Stimulated activated CD4-positive, alpha-beta T cell treated with anti-CD3 and anti-CD28 coated beads, Interleukin-2, amount 100 ng/mL, for 48 hours (primary cell): ENCODE data around the gene VTI1A.
A peak's percentile ranks its signal among the peaks of the same experiment; 100 is the strongest.
"Not testable (repeated sequence)": the region's sequence is repeated elsewhere in the genome, so short reads cannot be mapped to it uniquely, and the experiment has no call there.

ENCODE experiments used
- DNase-seq, 2 donors: peaks; one replicate each; pipeline ENCODE4 v3.0.0-alpha.2; 2020

Gene VTI1A

GRCh38 chr10:112446855-112447619 lies at the start of gene VTI1A, which contains the start of gene ZDHHC6:
TSS of gene VTI1A (plus strand) at chr10:112447215. CDS start at chr10:112447374, 159 bp downstream.
TSS of gene ZDHHC6 (minus strand) at chr10:112446914. CDS start at chr10:112445436, 1,478 bp downstream.
- DNase-seq, result peak; percentile 76 to 77

GRCh38 chr10:112397592-112397991 lies 49.4 kb upstream of the VTI1A start:
- DNase-seq, result no peak

GRCh38 chr10:112402917-112403316 lies 44.1 kb upstream of the VTI1A start:
- no peak for DNase-seq

GRCh38 chr10:112404617-112405016 lies 42.4 kb upstream of the VTI1A start:
- DNase-seq, result no peak

- not testable (repeated sequence) for DNase-seq
Measured at GRCh38 chr10:112406806-112407205, 40.2 kb upstream of the VTI1A start.

- DNase-seq, result no peak
Measured at GRCh38 chr10:112407696-112408095, 39.3 kb upstream of the VTI1A start.

- no peak for DNase-seq
Measured at GRCh38 chr10:112409299-112409698, 37.7 kb upstream of the VTI1A start.

- no peak for DNase-seq
Measured at GRCh38 chr10:112409755-112410154, 37.3 kb upstream of the VTI1A start.

GRCh38 chr10:112412696-112413095 lies 34.3 kb upstream of the VTI1A start:
- no peak for DNase-seq

GRCh38 chr10:112421731-112422130 lies 25.3 kb upstream of the VTI1A start:
- DNase-seq, result no peak

GRCh38 chr10:112424651-112425050 lies 22.4 kb upstream of the VTI1A start:
- no peak for DNase-seq

- DNase-seq, result no peak
Measured at GRCh38 chr10:112426111-112426510, 20.9 kb upstream of the VTI1A start.

- DNase-seq, result no peak
Measured at GRCh38 chr10:112429147-112429546, 17.9 kb upstream of the VTI1A start.

GRCh38 chr10:112429654-112430230 lies 17.3 kb upstream of the VTI1A start:
- DNase-seq, result no peak

- DNase-seq, result no peak
Measured at GRCh38 chr10:112433136-112433535, 13.9 kb upstream of the VTI1A start.

GRCh38 chr10:112434988-112435619 lies 11.9 kb upstream of the VTI1A start:
- no peak for DNase-seq

- no peak for DNase-seq
Measured at GRCh38 chr10:112438356-112438755, 8.7 kb upstream of the VTI1A start.

- DNase-seq, result no peak
Measured at GRCh38 chr10:112441520-112441919, 5.5 kb upstream of the VTI1A start.

GRCh38 chr10:112442063-112442462 lies 5.0 kb upstream of the VTI1A start:
- DNase-seq, result no peak

GRCh38 chr10:112446055-112446854 lies 760 bp upstream of the VTI1A start:
- DNase-seq, result no peak

GRCh38 chr10:112447620-112447928 lies 559 bp downstream of the VTI1A start:
- DNase-seq, result no peak

GRCh38 chr10:112448888-112449287 lies 1.9 kb downstream of the VTI1A start:
- DNase-seq, result no peak
